Fibroblast of the conjunctiva (primary cell): Measurements from ENCODE around the gene NXPH1.

Experiments used
- DNase-seq: peaks from one replicate; pipeline ENCODE4 v3.0.0-alpha.2; 2010; ENCODE audit warnings: low read depth

NXPH1 gene

DNA sequence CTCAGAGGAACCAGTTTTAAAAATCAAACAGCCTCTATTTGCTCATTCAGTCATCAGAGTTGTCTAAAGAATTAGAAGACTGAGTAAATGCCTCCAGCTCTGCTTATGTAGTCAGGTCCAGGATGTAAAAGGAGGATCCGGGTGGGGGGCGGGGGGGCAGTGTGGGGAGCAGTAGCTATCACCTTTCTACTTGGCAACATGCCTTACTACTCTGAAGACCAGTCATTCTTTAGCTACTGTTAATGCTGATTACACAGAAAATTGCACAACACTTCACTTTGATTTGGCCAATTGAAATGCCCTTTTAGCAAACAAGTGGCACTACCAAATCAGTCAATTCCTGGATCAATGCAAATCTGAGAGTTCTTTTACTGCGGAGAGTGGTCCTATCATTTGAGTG is 164.2 kb downstream of the NXPH1 start:
- DNase-seq = no peak

DNA sequence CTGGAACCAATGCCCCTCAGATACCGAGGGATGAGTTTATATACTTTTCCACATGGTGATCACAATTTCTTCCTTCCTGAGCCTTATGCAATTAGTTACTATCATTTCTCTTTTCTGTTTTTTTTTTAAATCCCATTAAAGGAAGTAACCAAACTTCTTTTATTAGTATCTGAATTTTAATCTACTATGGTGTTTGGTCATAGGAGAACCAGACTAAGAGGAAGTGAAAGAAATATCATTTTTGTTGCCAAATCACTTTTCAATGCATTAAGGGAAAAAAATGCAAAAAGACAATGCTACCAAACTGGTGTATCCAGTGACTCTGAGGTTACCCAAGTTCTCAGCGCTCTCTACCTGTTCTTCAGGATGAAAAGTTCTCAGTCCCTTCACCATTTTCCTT is 167.7 kb downstream of the NXPH1 start:
- no peak for DNase-seq

DNA sequence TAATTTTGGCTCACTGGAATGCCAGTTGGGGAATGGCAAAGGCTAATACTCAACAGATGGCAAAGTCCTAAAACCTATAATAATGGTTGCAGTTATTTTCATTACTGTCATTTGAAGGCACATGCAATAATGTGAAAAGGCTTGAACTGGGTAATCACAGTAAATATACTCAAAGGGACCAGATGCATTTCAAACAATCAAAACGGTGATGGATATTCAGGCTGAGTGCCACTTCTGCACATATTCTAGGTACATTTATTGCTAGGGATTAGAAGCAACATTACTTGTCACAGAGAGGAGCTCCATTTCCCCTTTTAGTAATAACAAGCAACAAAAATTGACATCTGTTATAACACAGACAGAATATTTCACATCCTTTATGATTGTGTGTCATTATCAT is 171.8 kb downstream of the NXPH1 start:
- DNase-seq = no peak

DNA sequence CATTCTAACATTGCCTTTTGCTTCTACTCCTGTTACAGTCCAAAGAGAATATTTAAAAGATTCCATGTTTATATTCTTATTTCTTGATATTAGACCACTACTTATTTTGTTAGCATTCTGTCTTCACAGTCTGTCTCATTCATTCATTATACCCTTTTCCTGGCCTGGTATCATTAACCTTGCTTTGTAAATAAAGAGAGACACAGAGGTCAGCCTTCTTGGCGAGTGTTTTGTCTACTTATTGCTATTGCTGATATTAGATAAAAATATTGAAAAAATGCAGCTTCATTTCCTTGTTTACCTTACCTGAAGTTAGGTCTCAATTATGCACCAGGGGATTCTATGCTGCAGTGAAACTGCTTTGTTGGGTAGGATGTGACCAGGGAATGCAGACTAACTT is 179.2 kb downstream of the NXPH1 start:
- DNase-seq = no peak

DNA sequence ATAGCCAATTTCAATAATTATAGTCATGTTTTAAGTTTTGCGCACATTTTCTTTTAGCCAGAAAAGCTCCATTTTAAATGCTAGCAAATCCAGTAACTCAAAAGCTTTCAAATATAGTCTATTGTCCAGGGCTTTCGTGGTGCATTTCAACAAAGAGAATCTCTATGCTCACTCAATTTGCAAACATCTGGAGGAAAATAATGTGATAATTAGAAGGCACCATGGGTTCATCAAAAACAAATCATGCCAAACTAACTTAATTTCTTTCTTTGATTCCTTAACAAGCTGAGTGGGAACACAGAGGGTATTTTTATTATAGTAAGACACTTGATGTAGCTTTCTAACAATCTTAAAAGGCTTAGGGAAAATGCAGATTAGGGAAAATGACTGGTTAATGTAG is 179.8 kb downstream of the NXPH1 start:
- DNase-seq = no peak

DNA sequence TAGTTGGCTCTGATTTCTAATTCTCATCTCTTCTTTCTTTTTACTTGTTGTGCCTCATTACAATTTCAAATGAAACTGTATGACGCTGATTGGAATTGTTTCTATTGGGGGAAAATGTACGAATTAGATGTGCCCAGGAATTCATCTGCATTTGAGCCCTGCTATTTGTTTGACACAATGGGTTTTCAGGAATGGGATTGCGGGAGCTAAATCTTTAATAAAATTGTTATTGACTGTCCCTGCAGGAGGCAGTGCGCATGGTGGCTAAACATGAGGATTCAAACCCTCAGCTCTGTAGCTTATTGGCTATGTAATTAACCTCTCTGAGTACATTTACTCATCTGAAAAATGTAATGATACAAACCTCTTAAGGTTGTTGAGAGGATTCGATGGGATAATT is 181.6 kb downstream of the NXPH1 start:
- DNase-seq = no peak

DNA sequence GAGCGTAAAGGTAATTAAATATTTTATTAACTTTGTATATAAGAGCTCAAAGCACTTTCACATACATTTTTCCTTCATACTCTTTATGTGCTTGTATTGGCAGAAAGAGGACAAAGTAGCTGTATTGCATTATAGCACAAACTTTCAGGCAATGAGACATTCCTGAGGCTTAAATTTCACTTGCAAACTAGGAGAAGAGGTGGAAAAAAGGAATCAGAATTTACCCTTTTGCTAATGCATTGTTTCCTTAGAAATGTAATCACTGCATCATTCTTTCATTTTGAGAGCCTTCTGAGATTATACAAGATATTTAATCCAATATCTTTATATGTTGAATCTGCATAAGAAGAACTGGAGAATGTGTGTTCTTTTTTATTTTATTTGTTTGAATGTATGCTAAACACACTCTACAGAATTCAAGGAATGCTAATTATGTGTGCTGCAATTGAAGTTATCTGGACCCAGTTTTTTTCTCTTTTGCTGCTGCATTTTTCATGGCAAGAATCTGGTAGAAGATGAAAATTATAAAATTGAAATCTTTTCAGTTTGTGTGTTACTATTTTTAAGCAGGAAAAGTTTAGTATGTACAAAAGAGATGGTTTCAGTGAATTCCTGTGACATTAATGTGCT is 185.1 kb downstream of the NXPH1 start:
- DNase-seq = no peak

DNA sequence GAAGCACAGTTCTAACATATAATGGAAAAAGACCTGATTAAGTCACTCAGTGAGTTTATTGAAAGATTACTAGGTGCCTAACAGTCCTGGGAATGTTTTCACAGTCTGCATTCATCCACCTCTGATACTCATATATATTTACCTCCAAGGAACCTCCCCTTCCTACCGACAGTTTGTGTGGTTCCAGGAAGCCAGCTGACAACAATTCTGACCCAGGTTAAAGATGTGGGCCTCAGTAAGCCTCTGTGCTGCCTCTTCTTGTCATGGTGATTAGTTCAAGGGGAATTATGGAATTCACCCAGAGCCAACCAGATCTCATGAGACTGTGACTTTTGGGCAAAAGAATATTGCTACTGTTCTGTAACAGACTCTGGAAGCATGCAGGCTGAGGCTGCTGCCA is 186.8 kb downstream of the NXPH1 start:
- DNase-seq = no peak

DNA sequence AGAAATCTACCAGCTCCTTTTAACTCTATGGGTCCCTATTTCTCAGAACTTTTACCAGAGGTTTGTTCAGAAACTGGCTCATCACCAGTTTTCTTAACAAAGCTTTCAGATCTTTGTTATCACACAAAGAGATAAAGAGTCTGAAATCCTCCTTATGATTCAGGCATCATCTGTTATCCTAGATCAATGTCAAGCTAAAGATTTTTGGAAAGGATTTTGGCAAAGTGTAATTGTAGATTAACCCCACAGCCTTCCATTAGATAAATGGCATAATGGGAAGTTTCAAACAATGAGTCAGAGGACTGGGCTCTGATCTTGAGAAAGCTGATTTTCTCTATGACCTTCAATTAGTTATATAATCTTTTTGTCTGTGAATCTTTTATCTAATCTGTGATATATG is 192.2 kb downstream of the NXPH1 start:
- no peak for DNase-seq

DNA sequence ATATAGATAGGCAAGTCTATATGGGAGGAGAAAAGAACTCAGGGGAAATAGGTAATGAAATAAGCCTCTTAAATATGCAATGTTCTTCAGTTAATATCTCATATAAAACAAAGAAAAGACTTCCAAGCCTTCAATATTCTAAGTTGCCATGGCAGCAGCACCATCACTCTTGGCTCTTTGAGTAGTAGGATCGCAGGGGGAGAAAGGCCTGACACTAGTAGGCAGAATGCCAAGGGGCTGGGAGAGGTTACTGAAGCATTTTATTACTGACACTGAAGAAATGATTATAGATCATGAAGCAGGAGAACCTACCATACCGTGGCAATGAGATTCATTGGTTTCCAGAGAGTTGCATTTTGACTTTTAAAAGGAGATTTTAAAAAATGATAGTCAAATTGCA is 193.9 kb downstream of the NXPH1 start:
- DNase-seq = no peak

DNA sequence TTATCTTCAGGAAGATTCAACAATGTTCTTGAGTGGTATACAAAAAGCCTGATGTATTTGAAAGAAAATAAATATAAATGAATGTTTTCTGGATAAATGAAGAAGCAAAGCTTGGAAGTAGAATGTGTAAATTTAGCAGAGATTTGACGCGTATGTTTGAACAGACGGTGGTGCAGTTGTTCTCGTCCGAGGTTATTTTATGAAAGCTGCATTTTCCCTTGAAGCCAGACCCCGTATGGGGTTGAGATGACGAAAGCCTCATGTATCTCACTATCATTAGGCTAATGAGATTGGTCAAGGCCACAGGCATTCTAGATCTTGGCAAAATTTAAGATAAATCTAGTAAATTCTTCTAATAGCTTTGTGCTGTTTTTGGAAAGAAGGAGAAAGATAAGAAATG is 195.2 kb downstream of the NXPH1 start:
- DNase-seq = no peak

DNA sequence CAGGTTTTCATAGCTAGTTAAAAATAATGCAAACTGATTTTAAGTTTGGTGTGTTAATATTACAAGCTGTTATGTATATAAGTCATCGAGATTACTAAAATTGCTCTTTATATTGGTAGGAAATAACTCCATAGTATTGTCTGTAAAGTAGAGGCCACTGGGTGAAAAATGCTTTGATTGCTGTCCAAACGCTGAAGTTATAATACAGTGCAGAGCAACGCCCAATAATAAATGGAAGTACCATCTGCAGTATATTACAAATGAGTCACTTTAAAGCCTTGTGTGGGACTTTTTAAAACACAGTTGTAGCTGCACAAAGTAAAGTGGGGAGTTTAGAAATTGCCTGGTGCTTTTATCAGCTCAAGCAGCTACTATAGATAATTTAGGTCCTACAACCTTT is 196.1 kb downstream of the NXPH1 start:
- no peak for DNase-seq

DNA sequence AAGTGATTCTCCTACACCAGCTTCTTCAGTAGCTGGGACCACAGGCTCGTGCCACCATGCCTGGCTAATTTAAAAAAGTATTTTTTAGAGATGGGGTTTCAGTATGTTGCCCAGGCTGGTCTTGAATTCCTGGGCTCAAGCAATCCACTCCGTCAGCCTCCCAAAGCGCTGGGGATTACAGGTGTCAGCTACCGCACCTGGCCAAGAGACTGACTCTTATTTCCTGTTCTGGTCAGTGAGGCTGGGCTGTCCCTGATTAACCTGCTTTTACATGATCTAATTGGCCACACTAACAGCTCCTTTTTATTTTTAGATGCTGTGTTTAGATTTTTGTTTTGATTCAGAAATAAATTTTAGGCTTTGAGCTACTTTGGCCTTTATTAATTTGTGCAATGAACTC is 203.9 kb downstream of the NXPH1 start:
- no peak for DNase-seq

DNA sequence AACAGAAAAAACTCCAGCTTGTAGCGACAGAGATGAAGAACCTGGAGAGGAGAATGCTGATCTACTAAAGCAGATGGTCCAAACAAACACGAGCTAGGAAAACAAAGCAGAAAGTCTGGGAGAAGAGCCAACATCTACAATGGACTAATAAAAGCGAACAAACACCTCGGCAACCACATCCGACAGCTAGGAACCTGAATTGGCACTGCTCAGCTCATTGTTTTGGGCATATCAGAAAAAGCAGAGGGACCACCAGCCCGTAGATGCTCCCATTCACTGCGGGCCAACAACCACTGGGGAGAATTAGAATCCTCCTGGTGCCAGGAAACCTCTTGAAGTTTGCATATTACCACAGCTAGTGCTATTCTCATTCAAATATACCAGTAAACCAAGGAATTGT is 204.7 kb downstream of the NXPH1 start:
- DNase-seq = no peak

DNA sequence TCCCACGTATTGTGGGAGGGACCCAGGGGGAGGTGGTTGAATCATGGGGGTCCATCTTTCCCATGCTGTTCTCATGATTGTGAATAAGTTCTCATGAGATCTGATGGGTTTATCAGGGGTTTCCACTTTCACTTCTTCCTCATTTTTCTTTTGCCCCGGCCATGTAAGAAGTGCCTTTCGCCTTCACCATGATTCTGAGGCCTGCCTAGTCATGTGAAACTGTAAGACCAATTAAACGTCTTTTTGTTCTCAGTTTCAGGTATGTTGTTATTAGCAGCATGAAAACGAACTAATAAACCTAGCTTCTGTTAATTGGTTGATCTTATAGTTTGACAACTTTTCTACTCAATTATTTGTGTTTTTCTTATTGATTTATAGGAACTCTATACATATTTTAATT is 206.3 kb downstream of the NXPH1 start:
- no peak for DNase-seq

DNA sequence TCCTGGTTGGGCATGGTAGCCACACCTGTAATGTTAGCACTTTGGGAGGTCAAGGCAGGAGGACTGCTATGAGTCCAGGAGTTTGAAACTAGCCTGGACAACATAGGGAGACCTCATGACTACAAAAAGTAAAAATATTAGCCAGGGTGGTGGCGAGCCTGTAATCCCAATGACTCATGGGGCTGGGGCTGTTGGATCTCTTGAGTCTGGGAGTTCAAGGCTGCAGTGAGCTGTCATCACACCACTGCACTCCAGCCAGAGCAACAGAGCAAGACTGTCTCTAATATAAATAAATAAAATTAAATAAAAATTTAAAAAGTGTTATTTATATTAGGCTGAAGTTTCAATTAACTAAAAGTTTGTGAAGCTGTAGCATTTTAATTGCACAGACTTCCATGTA is 207.3 kb downstream of the NXPH1 start:
- no peak for DNase-seq

DNA sequence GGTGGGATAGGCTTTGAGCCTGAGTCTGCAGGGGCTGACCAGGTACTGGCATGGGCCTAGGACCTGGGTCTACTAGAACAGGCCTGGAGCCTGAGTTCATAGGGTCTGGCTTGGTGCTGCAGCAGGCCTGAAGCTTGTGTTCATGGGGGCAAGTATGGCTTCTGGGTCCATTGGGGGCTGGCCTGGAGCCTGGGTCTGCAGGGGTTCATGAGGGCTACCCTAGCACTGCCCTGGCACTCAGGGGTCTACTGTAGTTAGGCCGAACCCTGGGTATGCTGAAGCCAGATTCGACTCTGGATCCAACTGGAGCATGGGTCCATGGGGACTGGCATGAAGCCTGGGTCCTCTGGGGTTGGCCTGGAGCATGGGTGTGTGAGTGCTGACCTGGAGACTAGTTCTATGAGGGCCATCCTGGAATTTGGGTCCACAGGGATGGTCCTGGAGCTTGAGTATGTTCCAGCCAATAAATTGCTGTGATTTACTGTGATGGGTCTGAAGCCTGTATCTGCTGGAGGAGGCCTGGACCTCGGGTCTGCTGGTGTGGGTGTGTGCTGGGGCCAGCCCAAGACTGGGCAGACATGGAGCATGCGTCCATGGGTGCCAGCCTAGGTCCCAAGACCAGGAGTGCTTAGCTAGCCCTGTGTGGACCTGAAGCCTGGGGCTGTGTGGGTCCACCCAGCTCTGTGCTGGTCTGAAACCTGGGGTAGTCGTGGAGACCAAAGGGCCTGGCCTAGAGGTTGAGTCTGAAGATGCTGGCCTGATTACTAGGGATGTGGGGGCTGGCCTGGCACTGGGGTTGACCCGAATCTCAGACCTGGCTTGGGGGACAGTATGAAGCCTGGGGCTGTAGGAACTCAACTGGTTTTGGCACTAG is 235.5 kb downstream of the NXPH1 start:
- no peak for DNase-seq

DNA sequence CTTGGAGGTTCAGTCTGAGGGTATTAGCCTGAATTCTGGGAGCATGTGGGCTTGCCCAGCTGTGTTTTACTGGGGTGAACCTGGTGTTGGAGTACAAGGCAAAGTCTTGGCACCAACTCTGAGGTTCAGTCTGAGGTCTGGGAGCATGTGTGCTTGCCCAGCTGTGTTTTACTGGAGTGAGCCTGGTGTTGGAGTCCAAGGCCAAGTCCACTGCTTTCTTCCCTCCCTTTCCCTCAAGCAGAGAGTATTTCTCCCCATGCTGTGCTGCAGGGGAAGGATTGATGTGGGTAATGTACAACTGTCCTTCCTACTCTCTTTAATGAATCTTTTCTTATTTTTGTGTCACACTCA is 236.1 kb downstream of the NXPH1 start:
- DNase-seq = no peak

DNA sequence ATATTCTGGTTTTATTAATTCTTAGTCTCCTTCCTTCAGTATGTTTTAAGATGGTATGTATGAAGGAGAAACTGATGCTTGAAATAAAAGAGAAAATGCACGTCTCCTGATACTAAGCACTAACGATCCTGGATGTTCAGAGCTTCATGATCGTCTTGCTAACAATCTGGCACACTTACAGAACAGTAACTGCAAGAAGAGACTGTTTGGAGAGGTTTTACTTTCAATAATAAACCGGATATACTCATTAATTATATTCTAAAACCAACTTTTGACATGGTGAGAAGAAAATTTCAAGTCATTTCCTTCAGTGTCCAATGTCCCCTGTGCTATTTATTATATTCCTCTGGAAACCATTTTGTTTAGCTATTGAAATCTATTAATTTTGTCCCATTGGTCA is 251.0 kb downstream of the NXPH1 start:
- DNase-seq = no peak

DNA sequence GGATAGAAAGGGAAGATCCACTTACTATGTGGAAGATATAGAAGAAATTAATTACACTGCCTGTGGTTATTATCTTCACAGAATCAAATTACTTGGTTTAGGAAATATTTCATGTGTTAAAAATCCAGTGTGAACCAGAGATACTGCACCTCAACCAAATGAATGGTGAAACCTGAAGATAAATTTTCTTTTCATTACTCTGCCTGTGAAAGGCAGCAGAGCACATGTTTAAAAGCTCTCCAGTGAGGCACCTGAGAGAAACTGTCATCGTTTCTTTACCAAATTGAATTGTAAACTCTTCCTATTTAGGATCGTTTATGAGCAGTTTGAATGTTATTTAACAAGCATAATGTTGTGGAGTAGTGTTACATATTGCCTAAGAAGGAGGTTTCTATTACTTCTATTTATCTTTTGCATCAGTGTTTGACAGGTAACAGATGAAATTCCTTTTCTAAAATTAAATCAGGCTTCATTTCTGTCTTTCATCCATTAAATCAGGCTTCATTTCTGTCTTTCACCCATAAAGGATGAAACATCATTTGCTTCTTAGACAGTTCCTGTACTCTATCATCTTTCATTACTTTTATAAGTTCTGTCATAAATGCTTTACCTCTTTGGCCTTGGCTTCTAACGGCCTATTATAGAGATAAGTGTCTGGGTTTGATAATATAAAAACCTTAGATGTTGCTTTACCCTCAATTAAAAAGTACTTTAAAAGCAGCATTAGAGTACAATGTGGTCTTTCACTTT is 266.6 kb downstream of the NXPH1 start:
- no peak for DNase-seq

DNA sequence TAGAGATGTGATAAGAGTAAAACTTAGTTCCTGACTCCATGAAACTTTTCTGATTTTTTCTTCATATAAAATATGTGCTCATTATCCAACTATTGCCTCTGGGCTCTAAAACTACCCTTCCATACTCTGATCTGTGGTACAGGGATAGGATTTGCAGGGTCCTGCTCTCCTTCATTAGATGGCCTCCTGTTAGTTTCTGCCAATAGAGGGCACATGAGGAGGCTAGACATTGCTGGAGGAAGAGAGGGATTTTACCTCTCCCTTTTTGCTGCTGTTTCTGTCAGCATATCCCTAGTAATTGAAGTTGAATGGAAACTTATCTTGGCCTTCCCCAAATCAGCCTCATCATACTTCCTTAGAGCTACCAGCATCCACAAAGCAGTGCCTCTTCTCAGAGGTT is 269.4 kb downstream of the NXPH1 start:
- no peak for DNase-seq

DNA sequence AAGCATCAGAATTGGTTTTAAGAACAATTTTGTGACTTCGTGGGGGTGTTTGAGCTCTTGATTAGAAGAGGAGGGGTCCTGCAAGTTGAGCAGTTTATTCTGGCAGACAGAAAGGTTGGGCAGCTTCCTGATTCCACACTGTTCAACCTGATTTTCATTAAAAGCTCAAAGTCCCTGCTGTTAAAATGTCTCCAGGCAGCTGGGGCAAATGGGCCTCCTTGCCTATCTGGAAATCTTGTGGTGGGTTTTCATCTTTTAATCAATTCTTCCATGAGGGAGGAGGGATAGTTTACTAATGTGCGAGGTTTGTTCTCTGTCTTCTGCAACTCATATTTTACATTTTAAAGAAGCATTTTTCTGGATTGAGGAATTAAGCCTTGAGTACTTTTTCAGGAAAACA is 276.7 kb downstream of the NXPH1 start:
- DNase-seq = no peak

DNA sequence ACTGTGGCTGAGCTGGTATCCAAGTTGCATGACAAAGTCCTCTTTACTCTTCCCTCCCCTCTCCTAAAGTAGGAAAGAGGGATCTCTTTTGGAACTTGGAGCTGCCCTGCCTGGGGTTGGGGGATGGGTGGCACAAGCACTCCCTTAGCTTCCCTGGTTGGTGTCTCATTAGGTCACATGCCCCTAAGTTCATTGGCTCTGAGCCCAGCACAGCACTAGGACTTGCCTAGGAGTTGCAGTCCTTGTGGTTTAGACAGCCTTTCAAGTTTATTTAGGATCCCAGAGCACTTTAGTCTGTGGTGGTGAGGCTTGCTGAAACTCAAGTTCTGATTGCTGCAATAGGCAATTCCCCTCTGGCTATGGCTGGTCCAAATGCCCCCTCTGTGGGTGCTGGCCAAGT is 281.4 kb downstream of the NXPH1 start:
- no peak for DNase-seq
